ENCODE results near the gene LHPP.

DNA sequence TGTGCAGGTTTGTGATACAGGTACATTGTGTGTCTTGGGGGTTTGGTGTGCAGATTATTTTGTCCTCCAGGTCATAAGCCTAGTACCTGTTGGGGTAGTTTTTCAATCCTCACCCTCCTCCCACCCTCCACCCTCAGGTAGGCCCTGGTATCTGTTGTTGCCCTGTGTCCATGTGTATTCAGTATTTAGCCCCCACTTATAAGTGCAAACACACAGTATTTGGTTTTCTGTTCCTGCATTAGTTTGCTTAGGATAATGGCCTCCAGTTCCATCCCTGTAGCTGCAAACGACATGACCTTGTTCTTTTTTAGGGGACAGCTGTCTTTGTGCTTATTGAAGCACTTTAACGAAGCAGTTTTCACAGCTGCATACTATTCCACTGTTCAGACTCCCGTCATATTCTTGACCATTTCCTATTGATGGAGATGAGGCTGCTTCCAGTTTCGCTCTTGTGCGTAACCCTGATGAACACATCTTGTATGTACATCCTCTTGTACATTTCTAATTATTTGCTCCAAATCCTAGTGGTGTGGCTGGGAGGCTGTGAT is 47.4 kb downstream of the LHPP start:
- TF ChIP-seq, protein P1, sequence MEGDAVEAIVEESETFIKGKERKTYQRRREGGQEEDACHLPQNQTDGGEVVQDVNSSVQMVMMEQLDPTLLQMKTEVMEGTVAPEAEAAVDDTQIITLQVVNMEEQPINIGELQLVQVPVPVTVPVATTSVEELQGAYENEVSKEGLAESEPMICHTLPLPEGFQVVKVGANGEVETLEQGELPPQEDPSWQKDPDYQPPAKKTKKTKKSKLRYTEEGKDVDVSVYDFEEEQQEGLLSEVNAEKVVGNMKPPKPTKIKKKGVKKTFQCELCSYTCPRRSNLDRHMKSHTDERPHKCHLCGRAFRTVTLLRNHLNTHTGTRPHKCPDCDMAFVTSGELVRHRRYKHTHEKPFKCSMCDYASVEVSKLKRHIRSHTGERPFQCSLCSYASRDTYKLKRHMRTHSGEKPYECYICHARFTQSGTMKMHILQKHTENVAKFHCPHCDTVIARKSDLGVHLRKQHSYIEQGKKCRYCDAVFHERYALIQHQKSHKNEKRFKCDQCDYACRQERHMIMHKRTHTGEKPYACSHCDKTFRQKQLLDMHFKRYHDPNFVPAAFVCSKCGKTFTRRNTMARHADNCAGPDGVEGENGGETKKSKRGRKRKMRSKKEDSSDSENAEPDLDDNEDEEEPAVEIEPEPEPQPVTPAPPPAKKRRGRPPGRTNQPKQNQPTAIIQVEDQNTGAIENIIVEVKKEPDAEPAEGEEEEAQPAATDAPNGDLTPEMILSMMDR (tag by site-specific recombination; IDR thresholded peaks at IDR 0.05), result no peak
- TF ChIP-seq ZNF16 (tag by site-specific recombination; IDR thresholded peaks at IDR 0.05; ENCODE audit: low read depth), result no peak
